Measurements from ENCODE around the gene BOLL. TPM values are rescaled to one million over a fixed set of nuclear protein-coding genes. Genes with fewer than 3 reads are reported as not detected.

BOLL gene
- total and polyA plus RNA-seq, 10 of the 15 experiments (the other 5 are each of a cell fraction or from before 2014, with no cell fraction given), result 0.05 TPM; not detected in 9

DNA sequence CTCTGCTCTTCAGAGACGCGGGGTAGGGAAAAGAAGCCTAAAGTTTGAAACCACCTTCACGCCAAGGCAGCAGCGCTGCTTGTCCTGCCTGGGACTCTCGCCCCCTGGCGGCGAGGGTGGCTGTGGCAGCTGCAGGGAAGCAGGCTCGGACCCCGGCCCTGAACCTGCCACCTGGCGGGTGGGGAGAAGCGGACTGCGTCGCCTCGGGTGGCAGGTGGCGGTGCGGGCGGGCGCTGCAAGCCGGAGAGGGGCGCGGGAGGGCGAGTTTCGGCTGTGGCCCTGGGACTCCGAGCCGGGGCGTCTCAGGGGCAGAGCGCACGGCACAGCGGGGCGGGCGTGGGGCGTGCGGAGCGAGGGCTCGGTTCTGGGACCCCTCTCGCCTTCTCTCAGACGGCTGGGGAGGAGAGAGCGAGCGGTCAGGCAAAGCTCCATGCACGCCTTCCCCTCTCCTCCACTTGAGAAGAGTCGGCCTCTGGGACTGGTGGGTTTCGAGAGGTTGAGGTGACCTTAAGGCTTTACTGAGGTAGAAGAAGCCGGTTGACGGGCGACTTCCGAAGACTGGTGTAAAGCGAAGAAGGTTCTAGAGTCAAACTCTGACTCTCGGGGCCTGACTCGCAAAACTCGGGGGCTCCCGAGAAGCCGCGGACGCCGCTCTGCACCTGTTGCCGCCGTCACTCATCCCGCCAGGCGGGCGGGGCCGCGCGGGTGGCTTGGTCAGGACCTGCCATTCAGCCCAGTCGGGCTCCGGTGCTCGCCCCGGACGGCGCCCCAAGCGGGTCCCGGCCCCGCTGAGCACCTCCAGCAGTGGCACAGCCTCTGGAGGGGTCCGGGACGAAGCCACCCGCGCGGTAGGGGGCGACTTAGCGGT, 1.1 kb upstream of the BOLL start:
- Histone ChIP-seq H3K9ac (ENCODE audit: control insufficient read depth, insufficient read depth, low read length) (no peak overlapping the region), H3K27me3 (replicated peaks in 1 of 2; ENCODE audit: control insufficient read depth in 2 of 2, insufficient read depth in 2 of 2, low read length in 1 of 2) (no peaks in the 10 kb centered on the region), H3K4me1 (ENCODE audit: control insufficient read depth, insufficient read depth, low read length) (no peaks in the 10 kb centered on the region), H3K4me2 (ENCODE audit: control insufficient read depth, insufficient read depth) (peak overlapping the region; percentile 66), H3K36me3 (ENCODE audit: control insufficient read depth in 2 of 2, insufficient read depth in 2 of 2, low read length in 1 of 2) (no peaks in the 10 kb centered on the region), H3K9me3 (replicated peaks; ENCODE audit: control insufficient read depth, insufficient read depth, low read length) (no peaks in the 10 kb centered on the region; the same call in 2 of the 3 replicates), H3K4me3 (no peak overlapping the region), H3K27ac (ENCODE audit: control insufficient read depth, insufficient read depth) (no peak overlapping the region), H2AFZ (ENCODE audit: control insufficient read depth, low read depth, low read length) (peak overlapping the region; percentile 53), H3K79me2 (ENCODE audit: control insufficient read depth, insufficient read depth, low read length) (no peaks in the 10 kb centered on the region), H4K20me1 (ENCODE audit: control insufficient read depth, insufficient read depth) (no peaks in the 10 kb centered on the region)
- 15% methylated on average over 63 of the region's 79 CpGs for WGBS (ENCODE audit: insufficient coverage, insufficient replicate concordance, low lambda C conversion rate, missing lambda C conversion rate)
- ChIA-PET POLR2A (no interaction called here), SMC1A (ENCODE audit: uncharacterized antibody, unreplicated experiment) (no interaction called here), CTCF (interaction anchor here (1.7 kb wide), 1 partner anchor 30 kb away, joined by 4 read pairs; no protein-coding TSS in a partner anchor), RAD21 (ENCODE audit: unreplicated experiment) (no interaction called here)
- in situ Hi-C loops (cut with MboI), result no loop called here
- no peak for DNase-seq (ENCODE audit: low read depth, low spot score)
- ATAC-seq, result peak; percentile 85
- BruUV-seq (replicated peaks), result no TSS peak
- TF ChIP-seq SMC3 (IDR thresholded peaks at IDR 0.05; ENCODE audit: borderline replicate concordance, low read length), result peak; percentile 16; the same call in 1 of the 2 replicates
- TF ChIP-seq TCF12 (IDR thresholded peaks at IDR 0.05; ENCODE audit: low read depth, low read length), result peak; percentile 72; the same call in 1 of the 2 replicates
- peak; percentile 47 to 78 (median 54) for TF ChIP-seq CTCF (IDR thresholded peaks at IDR 0.05 in 2 of 3, conservative IDR thresholded peaks at IDR 0.05 in 1 of 3; ENCODE audit: control insufficient read depth in 2 of 3, extremely low read depth in 1 of 3, insufficient read depth in 1 of 3, low read depth in 3 of 3, low read length in 3 of 3)
- TF ChIP-seq, protein P1, sequence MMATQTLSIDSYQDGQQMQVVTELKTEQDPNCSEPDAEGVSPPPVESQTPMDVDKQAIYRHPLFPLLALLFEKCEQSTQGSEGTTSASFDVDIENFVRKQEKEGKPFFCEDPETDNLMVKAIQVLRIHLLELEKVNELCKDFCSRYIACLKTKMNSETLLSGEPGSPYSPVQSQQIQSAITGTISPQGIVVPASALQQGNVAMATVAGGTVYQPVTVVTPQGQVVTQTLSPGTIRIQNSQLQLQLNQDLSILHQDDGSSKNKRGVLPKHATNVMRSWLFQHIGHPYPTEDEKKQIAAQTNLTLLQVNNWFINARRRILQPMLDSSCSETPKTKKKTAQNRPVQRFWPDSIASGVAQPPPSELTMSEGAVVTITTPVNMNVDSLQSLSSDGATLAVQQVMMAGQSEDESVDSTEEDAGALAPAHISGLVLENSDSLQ (IDR thresholded peaks at IDR 0.05), result peak; percentile 76
- peak; percentile 78; the same call in 1 of the 2 replicates for TF ChIP-seq TCF3 (IDR thresholded peaks at IDR 0.05; ENCODE audit: borderline replicate concordance, insufficient read depth, low read depth, low read length)
- TF ChIP-seq, protein P2, sequence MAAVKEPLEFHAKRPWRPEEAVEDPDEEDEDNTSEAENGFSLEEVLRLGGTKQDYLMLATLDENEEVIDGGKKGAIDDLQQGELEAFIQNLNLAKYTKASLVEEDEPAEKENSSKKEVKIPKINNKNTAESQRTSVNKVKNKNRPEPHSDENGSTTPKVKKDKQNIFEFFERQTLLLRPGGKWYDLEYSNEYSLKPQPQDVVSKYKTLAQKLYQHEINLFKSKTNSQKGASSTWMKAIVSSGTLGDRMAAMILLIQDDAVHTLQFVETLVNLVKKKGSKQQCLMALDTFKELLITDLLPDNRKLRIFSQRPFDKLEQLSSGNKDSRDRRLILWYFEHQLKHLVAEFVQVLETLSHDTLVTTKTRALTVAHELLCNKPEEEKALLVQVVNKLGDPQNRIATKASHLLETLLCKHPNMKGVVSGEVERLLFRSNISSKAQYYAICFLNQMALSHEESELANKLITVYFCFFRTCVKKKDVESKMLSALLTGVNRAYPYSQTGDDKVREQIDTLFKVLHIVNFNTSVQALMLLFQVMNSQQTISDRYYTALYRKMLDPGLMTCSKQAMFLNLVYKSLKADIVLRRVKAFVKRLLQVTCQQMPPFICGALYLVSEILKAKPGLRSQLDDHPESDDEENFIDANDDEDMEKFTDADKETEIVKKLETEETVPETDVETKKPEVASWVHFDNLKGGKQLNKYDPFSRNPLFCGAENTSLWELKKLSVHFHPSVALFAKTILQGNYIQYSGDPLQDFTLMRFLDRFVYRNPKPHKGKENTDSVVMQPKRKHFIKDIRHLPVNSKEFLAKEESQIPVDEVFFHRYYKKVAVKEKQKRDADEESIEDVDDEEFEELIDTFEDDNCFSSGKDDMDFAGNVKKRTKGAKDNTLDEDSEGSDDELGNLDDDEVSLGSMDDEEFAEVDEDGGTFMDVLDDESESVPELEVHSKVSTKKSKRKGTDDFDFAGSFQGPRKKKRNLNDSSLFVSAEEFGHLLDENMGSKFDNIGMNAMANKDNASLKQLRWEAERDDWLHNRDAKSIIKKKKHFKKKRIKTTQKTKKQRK (IDR thresholded peaks at IDR 0.05; ENCODE audit: low read depth, low read length), result no peak
- TF ChIP-seq SUZ12 (IDR thresholded peaks at IDR 0.05; ENCODE audit: unreplicated experiment), result peak; percentile 35
- no peak for TF ChIP-seq EZH2 (IDR thresholded peaks at IDR 0.05; ENCODE audit: borderline replicate concordance, control insufficient read depth, low read depth, low read length)
- TF ChIP-seq, protein P3, sequence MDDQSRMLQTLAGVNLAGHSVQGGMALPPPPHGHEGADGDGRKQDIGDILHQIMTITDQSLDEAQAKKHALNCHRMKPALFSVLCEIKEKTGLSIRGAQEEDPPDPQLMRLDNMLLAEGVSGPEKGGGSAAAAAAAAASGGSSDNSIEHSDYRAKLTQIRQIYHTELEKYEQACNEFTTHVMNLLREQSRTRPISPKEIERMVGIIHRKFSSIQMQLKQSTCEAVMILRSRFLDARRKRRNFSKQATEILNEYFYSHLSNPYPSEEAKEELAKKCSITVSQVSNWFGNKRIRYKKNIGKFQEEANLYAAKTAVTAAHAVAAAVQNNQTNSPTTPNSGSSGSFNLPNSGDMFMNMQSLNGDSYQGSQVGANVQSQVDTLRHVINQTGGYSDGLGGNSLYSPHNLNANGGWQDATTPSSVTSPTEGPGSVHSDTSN (IDR thresholded peaks at IDR 0.05; ENCODE audit: insufficient replicate concordance, low read depth, low read length), result peak; percentile 74
- intact Hi-C loops (cut with micrococcal nuclease; ENCODE audit: unreplicated experiment), result loop anchor here (10.0 kb wide), 1 partner anchor 611 kb away; no protein-coding TSS in a partner anchor
- no peak for FAIRE-seq
